OCI-LY3 (cell line): ENCODE results near the gene PITPNC1.

Source experiments
- CTCF ChIP-seq: fragments of 200-600, 300-600 bp; sonication (generic); IDR thresholded peaks from 2 replicates; pipeline ENCODE4 v1.5.1; 2014; ENCODE audit warnings: antibody characterized with exemption, low read length, low read depth
- EZH2phosphoT487 ChIP-seq: fragments of 200-600 bp; shearing (Covaris generic); IDR thresholded peaks from 2 replicates; pipeline ENCODE4 v1.6.1; 2018; ENCODE audit warnings: antibody characterized with exemption, mixed run types, low read depth

GRCh38 chr17:67534941-67535340 lies 157.9 kb downstream of the PITPNC1 start:
- no peak for TF ChIP-seq CTCF
- no peak for TF ChIP-seq EZH2phosphoT487
